Tongue (tissue), 3 donors: ENCODE measurements around the gene SLC5A10. TPM values are rescaled to one million over a fixed set of nuclear protein-coding genes. Genes with fewer than 3 reads are reported as not detected.
"Not testable (repeated sequence)": the region's sequence is repeated elsewhere in the genome, so short reads cannot be mapped to it uniquely, and the experiment has no call there.

Experiments used
- DNase-seq: peaks from one replicate; pipeline ENCODE4 v3.0.0-alpha.2; 2015
- small RNA-seq: library from RNA; depleted of rRNA; stranded (forward); fragments of <200 nt; gene quantifications from one replicate; pipeline ENCODE3, GENCODE V24; 2014; ENCODE audit warnings: low replicate concordance
- total RNA-seq: library from RNA; depleted of rRNA; stranded (reverse); fragments of >200 nt; gene quantifications from one replicate; pipeline ENCODE4 v1.2.3, GENCODE V29; 2014

Gene SLC5A10
- total RNA-seq, 1 donor from 2014 or later: not detected

GRCh38 chr17:19046782-19047375 is 94.9 kb downstream of the SLC5A10 start, which contains the start of gene GRAP:
Gene GRAP (minus strand): TSS chr17:19046957. CDS start chr17:19046926, 31 bp downstream.
- DNase-seq: not testable (repeated sequence)

DNA sequence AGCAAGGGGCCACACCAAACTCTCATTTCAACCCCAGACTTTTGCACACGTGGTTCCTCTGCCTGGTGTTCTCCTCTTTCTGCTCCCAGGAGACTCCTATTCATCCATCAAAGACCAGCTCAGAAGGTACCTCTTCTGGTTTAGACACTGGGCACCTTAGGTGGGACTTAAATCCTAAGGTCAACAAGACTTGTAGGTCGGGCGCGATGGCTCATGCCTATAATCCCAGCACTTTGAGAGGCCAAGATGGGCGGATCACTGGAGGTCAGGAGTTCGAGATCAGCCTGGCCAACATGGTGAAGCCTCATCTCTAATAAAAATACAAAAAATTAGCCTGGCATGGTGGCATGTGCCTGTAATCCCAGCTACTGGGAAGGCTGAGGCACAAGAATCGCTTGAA is 95.5 kb downstream of the SLC5A10 start:
- DNase-seq: not testable (repeated sequence)

- not testable (repeated sequence) for DNase-seq
These were observed 96.9 kb downstream of the SLC5A10 start for GRCh38 chr17:19048826-19049225.

GRCh38 chr17:19055447-19055846 is 103.5 kb downstream of the SLC5A10 start:
- DNase-seq: not testable (repeated sequence)

GRCh38 chr17:19062009-19062717 is 110.2 kb downstream of the SLC5A10 start:
- DNase-seq: not testable (repeated sequence)

DNA sequence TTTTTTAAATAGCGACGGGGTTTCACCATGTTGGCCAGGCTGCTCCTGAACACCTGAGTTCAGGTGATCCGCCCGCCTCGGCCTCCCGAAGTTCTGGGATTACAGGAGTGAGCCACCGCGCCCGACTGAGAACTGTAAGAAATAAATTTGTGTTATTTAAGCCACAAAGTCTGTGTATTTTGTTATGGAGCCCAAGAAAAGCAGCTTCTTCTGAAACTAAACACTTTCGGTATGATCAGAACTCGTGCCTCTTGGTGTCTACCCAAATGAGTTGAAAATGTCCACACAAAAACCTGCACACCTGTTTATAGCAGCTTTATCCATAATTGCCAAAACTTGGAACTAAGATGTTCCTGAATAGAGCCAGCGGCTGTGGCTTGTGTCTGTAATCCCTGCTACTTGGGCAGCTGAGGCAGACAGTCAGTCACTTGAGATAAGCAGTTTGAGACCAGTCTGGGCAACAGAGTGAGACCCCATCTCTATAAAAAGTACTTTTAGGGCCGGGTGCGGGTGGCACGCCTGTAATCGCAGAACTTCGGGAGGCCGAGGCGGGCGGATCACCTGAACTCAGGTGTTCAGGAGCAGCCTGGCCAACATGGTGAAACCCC is 110.9 kb downstream of the SLC5A10 start:
- DNase-seq: not testable (repeated sequence)

DNA sequence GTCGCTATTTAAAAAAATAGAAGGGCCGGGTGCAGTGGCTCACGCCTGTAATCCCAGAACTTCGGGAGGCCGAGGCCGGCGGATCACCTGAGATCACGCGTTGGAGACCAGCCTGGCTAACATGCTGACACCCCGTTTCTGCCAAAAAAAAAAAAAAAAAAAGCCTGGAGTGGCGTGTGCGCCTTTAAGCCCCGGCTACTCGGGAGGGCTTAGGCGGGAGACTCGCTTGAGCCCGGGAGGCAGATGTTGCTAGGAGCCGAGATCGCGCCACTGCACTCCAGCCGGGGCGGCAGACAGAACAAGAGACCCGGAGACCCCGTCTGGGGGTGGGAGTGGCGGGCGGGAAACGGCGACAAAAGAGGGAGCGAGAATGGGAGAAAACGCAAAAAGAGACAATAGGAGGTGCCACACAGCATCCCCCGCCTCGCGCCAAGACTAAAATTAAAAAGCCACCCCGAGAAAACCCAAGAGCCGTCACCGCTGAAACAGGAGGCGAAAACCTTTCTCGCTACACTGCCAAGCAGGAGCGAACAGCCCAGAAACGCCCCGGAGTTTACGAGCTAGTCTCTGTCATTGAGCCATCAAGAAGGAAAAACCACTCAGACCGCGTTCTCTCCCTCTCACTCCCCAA is 111.5 kb downstream of the SLC5A10 start:
- not testable (repeated sequence) for DNase-seq

- DNase-seq: peak; percentile 1
These were observed 112.4 kb downstream of the SLC5A10 start for GRCh38 chr17:19064378-19064777.

GRCh38 chr17:19070318-19071168 is 118.6 kb downstream of the SLC5A10 start:
- not testable (repeated sequence) for DNase-seq

Small RNA genes within 50 kb of the gene (small RNA-seq; reads per million reads assigned to genes)
- not detected for gene AC090286.3
- not detected for gene RF00324

Other genes with a start within 250 kb of the SLC5A10 start
- gene FBXW10, start 208.1 kb upstream of the SLC5A10 start, total RNA-seq: 0.31 TPM
- gene TVP23B, start 171.0 kb upstream of the SLC5A10 start, total RNA-seq: 35.0 TPM
- 43.1 TPM for gene PRPSAP2, start 94.0 kb upstream of the SLC5A10 start, total RNA-seq
- 10.2 TPM for gene FAM83G, start 52.6 kb downstream of the SLC5A10 start, total RNA-seq
- gene GRAP, start 94.8 kb downstream of the SLC5A10 start, total RNA-seq: 8.1 TPM
- gene GRAPL, start 175.4 kb downstream of the SLC5A10 start, total RNA-seq: 3.9 TPM